HUES6 (cell line): Measurements from ENCODE around the gene TNFRSF11A.

ENCODE experiments used
- H3K27ac ChIP-seq: 2 replicates; pipeline ENCODE4 v1.7.0; 2013; ENCODE audit warnings: low read depth, mild to moderate bottlenecking, low read length, inconsistent platforms
- H3K27me3 ChIP-seq: 2 replicates; pipeline ENCODE4 v1.6.1; 2013; ENCODE audit warnings: low read length; ENCODE audit not compliant: control insufficient read depth, insufficient read depth
- H3K36me3 ChIP-seq: 2 replicates; pipeline ENCODE4 v1.6.1; 2013; ENCODE audit warnings: low read length; ENCODE audit not compliant: control insufficient read depth, insufficient read depth
- H3K4me1 ChIP-seq: 2 replicates; pipeline ENCODE4 v1.6.1; 2013; ENCODE audit warnings: low read length; ENCODE audit not compliant: control insufficient read depth, insufficient read depth
- H3K4me3 ChIP-seq: 2 replicates; pipeline ENCODE4 v1.5.1; 2013; ENCODE audit warnings: low read depth, low read length
- H3K9ac ChIP-seq: one replicate; pipeline ENCODE4 v1.6.1; 2013; ENCODE audit warnings: mild to moderate bottlenecking, low read length
- H3K9me3 ChIP-seq: 2 replicates; pipeline ENCODE4 v1.6.1; 2013; ENCODE audit warnings: low read depth, low read length; ENCODE audit not compliant: control insufficient read depth, insufficient read depth

TNFRSF11A gene

DNA sequence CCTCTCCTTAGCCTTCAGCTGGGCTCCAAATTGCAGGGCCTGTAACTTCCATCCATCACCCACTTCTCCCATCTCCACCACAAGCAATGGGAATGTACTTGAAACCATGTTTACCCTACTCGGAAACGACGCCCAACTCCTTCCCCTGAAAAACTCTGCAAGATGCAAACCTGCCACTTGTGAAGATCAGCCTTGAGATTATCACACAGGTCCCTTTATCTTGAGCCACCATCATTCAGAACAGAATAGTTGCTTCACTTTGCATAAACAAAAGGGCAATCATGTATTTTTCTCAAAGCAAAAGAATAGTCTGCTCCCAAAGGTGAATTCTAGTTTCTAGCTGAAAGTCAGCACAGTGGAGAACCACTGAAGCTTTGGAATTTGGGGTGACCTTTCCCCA is 75.8 kb downstream of the TNFRSF11A start:
- Histone ChIP-seq H3K4me1 (peaks cover 10% of the 10 kb centered on the region; the same call in 1 of the 2 replicates), H3K36me3 (no peaks in the 10 kb centered on the region), H3K9ac (no peak overlapping the region), H3K27ac (no peak overlapping the region), H3K4me3 (no peak overlapping the region), H3K27me3 (no peaks in the 10 kb centered on the region), H3K9me3 (peaks cover 14% of the 10 kb centered on the region)

DNA sequence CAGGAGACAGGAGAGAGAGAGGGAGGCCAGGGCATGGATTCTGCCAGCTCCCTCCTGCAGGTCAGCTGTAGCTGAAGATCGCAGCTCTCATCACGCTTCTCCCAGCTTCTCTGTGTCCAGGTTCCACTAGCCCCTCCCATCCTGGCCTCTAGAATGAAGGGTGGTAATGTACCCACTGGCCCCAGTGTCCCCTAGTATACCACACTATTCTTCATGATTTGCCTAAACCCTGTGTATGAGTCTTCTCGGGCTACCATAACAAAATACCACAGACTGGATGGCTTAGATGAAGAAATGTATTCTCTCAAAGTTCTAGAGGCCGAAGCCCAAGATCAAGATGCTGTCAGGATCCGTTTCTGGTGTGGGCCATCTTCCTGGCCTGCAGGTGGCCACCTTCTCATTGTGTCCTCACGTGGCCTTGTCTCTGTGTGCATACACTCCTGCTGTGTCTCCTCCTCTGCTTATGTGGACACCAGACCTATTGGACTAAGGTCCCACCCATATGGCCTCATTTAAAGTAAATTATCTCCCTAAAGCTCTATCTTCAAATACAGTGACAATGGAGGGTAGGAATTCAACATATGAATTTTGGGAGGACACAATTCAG is 77.3 kb downstream of the TNFRSF11A start:
- peaks cover 10% of the 10 kb centered on the region; the same call in 1 of the 2 replicates for H3K4me1 ChIP-seq

DNA sequence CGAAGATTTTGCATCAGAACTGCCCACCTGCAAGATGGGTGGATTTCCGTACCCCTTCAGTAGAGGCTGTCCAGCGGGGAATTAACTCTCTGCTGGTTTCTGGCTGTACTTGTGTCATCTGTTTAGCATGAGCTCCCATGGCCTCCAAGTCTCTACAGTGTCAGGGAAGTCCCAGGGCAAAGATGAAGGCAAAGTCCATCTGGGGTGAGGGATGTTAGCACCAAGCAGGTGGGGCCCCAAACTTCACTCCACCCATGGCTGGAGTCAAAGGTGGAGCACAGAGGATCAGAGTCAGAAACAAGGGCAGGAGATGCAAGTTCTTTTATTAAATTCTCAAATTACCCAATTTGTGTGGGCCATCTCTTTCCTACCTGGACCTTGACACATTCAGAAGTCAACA is 78.0 kb downstream of the TNFRSF11A start:
- Histone ChIP-seq H3K27ac (no peak overlapping the region), H3K9me3 (peaks cover 14% of the 10 kb centered on the region), H3K4me3 (no peak overlapping the region), H3K9ac (no peak overlapping the region), H3K4me1 (peaks cover 6% of the 10 kb centered on the region; the same call in 1 of the 2 replicates), H3K27me3 (no peaks in the 10 kb centered on the region), H3K36me3 (no peaks in the 10 kb centered on the region)

More for the DNA sequence above, 77.3 kb downstream of the TNFRSF11A start:
- no peaks in the 10 kb centered on the region for H3K27me3 ChIP-seq
- no peaks in the 10 kb centered on the region for H3K36me3 ChIP-seq
- no peak overlapping the region for H3K4me3 ChIP-seq
- H3K9me3 ChIP-seq: peaks cover 14% of the 10 kb centered on the region
- H3K27ac ChIP-seq: no peak overlapping the region
- no peak overlapping the region for H3K9ac ChIP-seq

DNA sequence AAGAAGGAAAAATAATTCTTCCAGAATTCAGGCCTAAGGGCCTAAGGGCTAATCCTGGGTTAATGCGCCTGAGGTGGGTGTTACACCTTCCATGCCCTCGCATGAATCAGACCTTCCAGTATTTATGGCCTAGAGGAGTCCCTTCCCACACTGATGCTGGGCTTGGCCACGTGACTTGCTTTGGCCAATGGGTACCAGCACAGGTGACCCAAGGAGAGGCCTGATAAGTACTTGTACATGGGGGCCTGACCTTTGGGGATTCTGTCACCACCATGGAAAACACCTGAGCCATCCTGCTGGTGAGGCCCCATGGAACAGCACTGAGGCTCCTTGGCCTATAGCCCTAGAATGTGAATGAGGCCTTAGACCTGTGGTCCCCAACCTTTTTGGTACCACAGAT is 79.8 kb downstream of the TNFRSF11A start:
- Histone ChIP-seq H3K4me3 (no peak overlapping the region), H3K27me3 (no peaks in the 10 kb centered on the region), H3K27ac (no peak overlapping the region), H3K36me3 (no peaks in the 10 kb centered on the region), H3K9me3 (peaks cover 14% of the 10 kb centered on the region), H3K4me1 (peaks cover 2% of the 10 kb centered on the region; the same call in 1 of the 2 replicates), H3K9ac (no peak overlapping the region)

DNA sequence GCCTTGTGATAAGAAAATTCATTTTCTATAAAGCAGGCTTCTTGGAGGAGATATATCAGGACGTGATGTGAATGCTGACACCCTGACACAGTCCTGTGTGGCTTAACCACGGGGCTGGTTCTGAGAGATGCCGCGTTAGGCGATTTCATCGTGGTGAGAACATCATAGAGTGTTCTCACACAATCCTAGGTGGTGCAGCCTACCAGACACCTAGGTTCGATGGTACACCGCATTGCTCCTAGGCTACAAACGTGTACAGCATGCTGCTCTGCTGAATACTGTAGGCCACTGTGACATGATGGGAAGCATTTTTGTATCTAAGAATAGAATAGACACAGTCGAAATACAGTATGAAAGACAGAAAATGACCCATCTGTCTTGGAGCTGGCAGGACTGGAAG is 82.5 kb downstream of the TNFRSF11A start:
- H3K27me3 ChIP-seq: no peaks in the 10 kb centered on the region
- no peaks in the 10 kb centered on the region for H3K4me1 ChIP-seq

DNA sequence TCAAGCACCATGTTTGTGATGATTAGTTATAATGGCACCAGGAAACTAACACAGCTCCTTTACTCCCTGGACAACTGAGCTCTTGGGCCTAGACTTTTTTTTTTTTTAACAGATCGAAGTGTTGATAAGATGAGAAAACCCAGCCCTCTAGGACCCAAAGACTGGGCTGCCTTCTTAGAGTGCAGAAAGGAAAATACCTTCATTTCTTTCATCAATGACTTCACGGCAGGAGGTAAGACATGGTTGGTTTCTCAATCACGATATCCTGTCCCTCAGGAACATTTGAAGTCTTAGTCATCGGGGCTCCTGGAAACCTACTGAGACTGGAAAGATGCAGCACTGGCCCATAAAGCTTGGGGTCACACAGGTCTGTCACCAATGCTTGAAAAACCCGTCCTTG is 84.7 kb downstream of the TNFRSF11A start:
- Histone ChIP-seq H3K4me3 (no peak overlapping the region), H3K27me3 (no peaks in the 10 kb centered on the region), H3K9me3 (no peaks in the 10 kb centered on the region), H3K27ac (no peak overlapping the region), H3K4me1 (no peaks in the 10 kb centered on the region), H3K9ac (no peak overlapping the region), H3K36me3 (no peaks in the 10 kb centered on the region)

More for the DNA sequence above, 82.5 kb downstream of the TNFRSF11A start:
- H3K9me3 ChIP-seq: peaks cover 6% of the 10 kb centered on the region
- no peaks in the 10 kb centered on the region for H3K36me3 ChIP-seq
- no peak overlapping the region for H3K4me3 ChIP-seq
- H3K27ac ChIP-seq: no peak overlapping the region
- H3K9ac ChIP-seq: no peak overlapping the region

DNA sequence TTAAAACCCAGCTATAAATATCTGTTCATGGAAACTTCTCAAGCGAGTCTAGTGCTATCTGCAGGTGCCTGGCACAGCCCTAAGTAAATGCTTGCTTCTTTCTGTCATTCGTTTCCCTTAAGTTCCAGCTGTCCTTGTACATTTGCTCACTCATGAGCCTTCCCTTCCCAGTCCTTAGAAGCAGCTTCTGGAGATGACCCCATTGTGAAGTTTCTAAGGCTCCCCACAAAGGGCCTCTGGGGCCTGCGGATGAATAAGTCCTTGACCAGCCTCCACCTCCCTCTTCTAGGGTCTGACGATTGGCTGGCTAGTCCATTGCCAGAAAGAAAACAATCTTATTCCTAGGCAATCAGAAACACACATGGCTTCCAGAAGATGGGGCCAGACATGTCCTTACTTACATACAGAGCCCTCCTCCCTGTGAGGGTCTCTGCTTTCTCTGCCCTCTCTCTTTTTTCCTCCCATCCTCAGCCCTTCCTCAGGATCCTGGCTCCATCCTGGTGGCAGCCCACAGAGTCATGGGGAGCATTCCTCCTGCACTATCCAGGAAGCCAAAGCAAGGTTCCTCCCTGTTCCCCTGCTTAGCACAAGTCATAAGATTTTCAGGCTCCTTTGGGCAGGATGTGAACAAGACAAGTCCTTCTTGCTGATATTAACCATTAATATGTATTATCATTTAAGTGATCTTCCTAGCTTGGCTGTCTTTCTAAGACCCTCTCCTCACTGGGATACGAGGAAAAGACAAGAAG is 87.3 kb downstream of the TNFRSF11A start:
- Histone ChIP-seq H3K4me3 (no peak overlapping the region), H3K9me3 (no peaks in the 10 kb centered on the region), H3K36me3 (no peaks in the 10 kb centered on the region), H3K4me1 (no peaks in the 10 kb centered on the region), H3K9ac (no peak overlapping the region), H3K27ac (no peak overlapping the region), H3K27me3 (no peaks in the 10 kb centered on the region)

DNA sequence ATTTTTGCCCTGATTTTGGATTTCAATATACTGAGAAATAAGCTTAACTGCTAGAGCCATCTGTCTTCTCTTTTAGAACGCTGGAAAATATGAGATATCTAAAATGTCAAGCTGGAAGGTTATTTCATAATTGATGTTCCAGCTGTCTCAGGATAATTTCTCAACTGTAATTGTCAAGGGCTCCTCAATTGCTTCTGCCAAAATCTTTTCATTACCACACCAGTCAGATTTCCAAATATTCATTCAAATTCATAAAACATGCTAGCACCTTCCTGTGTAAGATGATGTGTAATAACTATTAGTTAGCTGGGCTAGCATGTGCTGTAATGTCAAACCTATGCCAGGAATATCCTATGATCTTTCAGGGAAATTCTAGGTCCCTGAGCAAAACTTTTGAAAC is 88.1 kb downstream of the TNFRSF11A start:
- no peaks in the 10 kb centered on the region for H3K27me3 ChIP-seq
- H3K4me1 ChIP-seq: no peaks in the 10 kb centered on the region
- no peak overlapping the region for H3K27ac ChIP-seq
- no peaks in the 10 kb centered on the region for H3K9me3 ChIP-seq
- H3K36me3 ChIP-seq: no peaks in the 10 kb centered on the region
- H3K4me3 ChIP-seq: no peak overlapping the region
- no peak overlapping the region for H3K9ac ChIP-seq

DNA sequence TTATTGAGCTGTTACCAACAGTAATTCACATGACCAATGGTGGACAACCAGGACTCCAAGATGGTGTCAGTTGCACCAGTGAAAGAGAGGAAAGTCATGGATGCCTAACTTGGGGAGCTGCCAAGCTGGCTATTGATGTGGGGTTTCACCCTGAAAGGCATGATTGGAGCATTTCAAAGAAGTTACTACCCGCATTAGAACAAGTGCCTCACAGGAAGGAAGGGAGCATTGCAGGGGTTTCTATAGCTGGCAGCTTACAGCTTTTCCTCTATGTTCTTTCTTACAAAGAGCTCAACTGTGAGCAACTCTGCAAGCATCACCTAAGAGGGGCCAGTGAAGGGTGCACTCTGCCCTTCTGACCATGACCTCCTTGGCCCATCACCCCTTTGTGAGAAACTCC is 93.1 kb downstream of the TNFRSF11A start:
- H3K27me3 ChIP-seq: no peaks in the 10 kb centered on the region
- no peaks in the 10 kb centered on the region for H3K9me3 ChIP-seq
- no peak overlapping the region for H3K27ac ChIP-seq
- no peaks in the 10 kb centered on the region for H3K4me1 ChIP-seq
- H3K36me3 ChIP-seq: no peaks in the 10 kb centered on the region
- no peak overlapping the region for H3K4me3 ChIP-seq
- H3K9ac ChIP-seq: no peak overlapping the region

DNA sequence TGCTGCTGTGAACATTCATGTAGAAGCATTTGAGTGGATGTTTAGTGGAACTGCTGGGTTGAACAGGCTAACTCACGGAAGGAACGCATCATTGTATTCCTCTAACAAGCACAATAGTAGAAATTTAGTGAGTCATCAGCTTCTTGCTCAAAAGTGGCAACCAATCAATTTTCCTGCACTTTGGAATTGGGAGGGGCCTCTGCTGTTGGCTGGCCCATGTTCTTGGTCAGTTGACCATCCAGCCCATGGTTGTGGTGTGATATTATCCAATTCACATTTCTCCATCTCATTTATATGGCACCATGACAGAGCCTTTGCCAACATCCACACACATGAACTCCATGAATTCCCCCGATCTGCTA is 95.0 kb downstream of the TNFRSF11A start:
- Histone ChIP-seq H3K27ac (no peak overlapping the region), H3K9me3 (no peaks in the 10 kb centered on the region), H3K27me3 (no peaks in the 10 kb centered on the region), H3K9ac (no peak overlapping the region), H3K36me3 (no peaks in the 10 kb centered on the region), H3K4me1 (0 out of 2 replicates have a peak, but pooled peaks cover 2% of the 10 kb centered on the region), H3K4me3 (no peak overlapping the region)

DNA sequence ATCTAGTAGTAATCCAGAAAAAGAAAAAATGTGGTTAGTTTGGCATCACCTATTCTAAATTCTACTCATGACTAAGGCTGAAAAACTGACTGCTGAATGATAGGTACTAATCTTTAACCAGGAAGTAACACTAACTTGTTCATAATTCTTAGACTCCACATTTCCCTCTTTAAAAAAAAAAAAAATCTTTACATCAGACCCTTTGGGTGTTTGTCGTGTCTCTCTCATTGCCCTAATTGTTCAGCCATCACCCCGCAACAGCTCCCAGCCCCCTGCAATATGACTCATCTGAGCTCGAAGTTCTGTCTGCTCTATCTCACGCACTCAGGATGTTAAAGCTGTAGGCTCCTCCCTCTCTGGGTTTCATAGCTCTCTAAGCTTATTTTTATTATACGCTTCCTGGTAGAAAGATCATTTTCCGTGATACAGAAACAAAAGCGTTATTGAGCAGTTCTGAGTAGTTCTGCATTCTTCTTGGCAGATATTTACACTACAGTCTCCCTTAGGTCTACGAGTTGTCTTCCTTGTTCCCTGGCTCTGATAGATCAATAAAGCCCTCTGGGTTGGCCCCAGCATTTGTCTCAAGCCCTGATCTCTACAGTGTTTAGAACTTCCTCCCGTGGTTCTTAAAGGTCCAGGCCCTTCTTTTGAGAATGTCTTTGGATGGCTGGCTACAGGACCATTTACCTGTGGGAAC is 95.6 kb downstream of the TNFRSF11A start:
- no peaks in the 10 kb centered on the region for H3K36me3 ChIP-seq
- H3K9me3 ChIP-seq: no peaks in the 10 kb centered on the region
- H3K27me3 ChIP-seq: no peaks in the 10 kb centered on the region
- H3K27ac ChIP-seq: no peak overlapping the region
- H3K4me1 ChIP-seq: 0 out of 2 replicates have a peak, but pooled peaks cover 4% of the 10 kb centered on the region
- no peak overlapping the region for H3K9ac ChIP-seq
- H3K4me3 ChIP-seq: no peak overlapping the region
